Effector memory CD8-positive, alpha-beta T cell (primary cell): ENCODE data around the gene ANKRD1.
A peak's percentile ranks its signal among the peaks of the same experiment; 100 is the strongest.
"Not testable (repeated sequence)": the region's sequence is repeated elsewhere in the genome, so short reads cannot be mapped to it uniquely, and the experiment has no call there.

Experiments
- ATAC-seq: fragments of 150-1000 bp; cut with Tn5 transposase; replicated peaks from 2 replicates; pipeline ENCODE4 v1.10.0; 2021; ENCODE audit warnings: mild to moderate bottlenecking, moderate library complexity
- DNase-seq, 3 experiments: peaks; one replicate each; pipeline ENCODE4 v3.0.0; 2021
- H3K27ac Mint-ChIP-seq, 2 donors: one replicate each; pipeline ENCODE4 v1.8.0; 2022; ENCODE audit warnings: mild to moderate bottlenecking in 2 of 2, mixed read lengths in 2 of 2, moderate library complexity in 2 of 2
- H3K27me3 Mint-ChIP-seq, 2 donors: one replicate each; pipeline ENCODE4 v1.8.0; 2022; ENCODE audit warnings: mixed read lengths in 2 of 2
- H3K36me3 Mint-ChIP-seq: one replicate; pipeline ENCODE4 v1.8.0; 2022; ENCODE audit warnings: mild to moderate bottlenecking, moderate library complexity, mixed read lengths; ENCODE audit not compliant: insufficient read depth
- H3K4me1 Mint-ChIP-seq, 2 donors: one replicate each; pipeline ENCODE4 v1.8.0; 2022; ENCODE audit warnings: low read depth in 2 of 2, mixed read lengths in 2 of 2
- H3K4me3 Mint-ChIP-seq, 2 donors: one replicate each; pipeline ENCODE4 v1.8.0; 2022; ENCODE audit warnings: mild to moderate bottlenecking in 2 of 2, mixed read lengths in 2 of 2, moderate library complexity in 2 of 2
- H3K9me3 Mint-ChIP-seq, 2 donors: one replicate each; pipeline ENCODE4 v1.8.0; 2022; ENCODE audit warnings: mixed read lengths in 2 of 2

The ANKRD1 gene

GRCh38 chr10:90884431-90884830, 36.5 kb downstream of the ANKRD1 start:
- H3K9me3 Mint-ChIP-seq = no peaks in the 10 kb centered on the region
- peaks cover 61% of the 10 kb centered on the region for H3K36me3 Mint-ChIP-seq
- peaks cover 2 to 14% of the 10 kb centered on the region in 2 donors for H3K4me1 Mint-ChIP-seq
- H3K4me3 Mint-ChIP-seq = no peak overlapping the region
- ATAC-seq = no peak
- H3K27me3 Mint-ChIP-seq = no peaks in the 10 kb centered on the region
- DNase-seq = no peak
- H3K27ac Mint-ChIP-seq = no peak overlapping the region

GRCh38 chr10:90880059-90880719, 40.7 kb downstream of the ANKRD1 start:
- H3K27me3 Mint-ChIP-seq, H3K9me3 Mint-ChIP-seq, DNase-seq, H3K27ac Mint-ChIP-seq, H3K4me3 Mint-ChIP-seq: not testable (repeated sequence)
- Mint-ChIP-seq H3K4me1 (peaks cover 0 to 13% of the 10 kb centered on the region in 2 donors), H3K36me3 (peaks cover 38% of the 10 kb centered on the region)
- peak; percentile 58 for ATAC-seq

- Mint-ChIP-seq H3K9me3 (no peaks in the 10 kb centered on the region), H3K4me3 (no peak overlapping the region), H3K4me1 (peaks cover 2 to 11% of the 10 kb centered on the region in 2 donors), H3K27me3 (no peaks in the 10 kb centered on the region), H3K27ac (no peak overlapping the region), H3K36me3 (peaks cover 37% of the 10 kb centered on the region)
- no peak for ATAC-seq
- no peak for DNase-seq
Measured at GRCh38 chr10:90879062-90879461, 41.8 kb downstream of the ANKRD1 start.

GRCh38 chr10:90872648-90873020, 48.3 kb downstream of the ANKRD1 start:
- DNase-seq (no peak), ATAC-seq (no peak)
- peaks cover 10% of the 10 kb centered on the region for H3K36me3 Mint-ChIP-seq
- peak overlapping the region; percentile 82 to 95 for H3K27ac Mint-ChIP-seq
- peaks cover 17 to 37% of the 10 kb centered on the region in 2 donors for H3K4me1 Mint-ChIP-seq
- H3K9me3 Mint-ChIP-seq = no peaks in the 10 kb centered on the region
- peak overlapping the region; percentile 90 to 97 for H3K4me3 Mint-ChIP-seq
- peaks cover 27 to 31% of the 10 kb centered on the region in 2 donors for H3K27me3 Mint-ChIP-seq

- Mint-ChIP-seq H3K9me3 (no peaks in the 10 kb centered on the region), H3K36me3 (peaks cover 6% of the 10 kb centered on the region), H3K4me1 (peaks cover 17 to 37% of the 10 kb centered on the region in 2 donors), H3K27me3 (peaks cover 33 to 37% of the 10 kb centered on the region in 2 donors), H3K27ac (peak within 1 kb of the TSS; percentile 82 to 95), H3K4me3 (peak within 1 kb of the TSS; percentile 90 to 97)
- DNase-seq (peak; percentile 70 to 75 (median 72)), ATAC-seq (peak; percentile 99)
Measured at GRCh38 chr10:90871766-90872647, 48.9 kb downstream of the ANKRD1 start, which contains the start of gene RPP30. Gene RPP30, plus strand, starts transcription at chr10:90871974. Its CDS starts 13 bp downstream, at chr10:90871987.

- Mint-ChIP-seq H3K36me3 (peaks cover 6% of the 10 kb centered on the region), H3K27ac (peak overlapping the region; percentile 82 to 95), H3K27me3 (peaks cover 33 to 37% of the 10 kb centered on the region in 2 donors), H3K9me3 (no peaks in the 10 kb centered on the region), H3K4me3 (peak overlapping the region; percentile 90 to 97), H3K4me1 (peaks cover 17 to 35% of the 10 kb centered on the region in 2 donors)
- DNase-seq (peak in 1 of 3 experiments; percentile 20), ATAC-seq (peak; percentile 51)
Measured at GRCh38 chr10:90871279-90871765, 49.6 kb downstream of the ANKRD1 start.

- Mint-ChIP-seq H3K4me1 (peaks cover 2 to 7% of the 10 kb centered on the region in 2 donors), H3K9me3 (no peaks in the 10 kb centered on the region), H3K4me3 (no peak overlapping the region), H3K27me3 (peaks cover 55 to 58% of the 10 kb centered on the region in 2 donors), H3K36me3 (no peaks in the 10 kb centered on the region), H3K27ac (no peak overlapping the region)
- no peak for ATAC-seq
- no peak for DNase-seq
Measured at GRCh38 chr10:90866050-90866598, 54.8 kb downstream of the ANKRD1 start.

- no peaks in the 10 kb centered on the region for H3K9me3 Mint-ChIP-seq
- H3K4me3 Mint-ChIP-seq = no peak overlapping the region
- peaks cover 58 to 61% of the 10 kb centered on the region in 2 donors for H3K27me3 Mint-ChIP-seq
- H3K4me1 Mint-ChIP-seq = peaks cover 1% of the 10 kb centered on the region in 2 donors
- ATAC-seq = no peak
- no peak overlapping the region for H3K27ac Mint-ChIP-seq
- no peak for DNase-seq
- H3K36me3 Mint-ChIP-seq = no peaks in the 10 kb centered on the region
Measured at GRCh38 chr10:90865401-90865800, 55.5 kb downstream of the ANKRD1 start.

- Mint-ChIP-seq H3K9me3 (no peaks in the 10 kb centered on the region), H3K4me3 (no peak overlapping the region), H3K27ac (no peak overlapping the region), H3K36me3 (no peaks in the 10 kb centered on the region), H3K27me3 (peaks cover 38 to 43% of the 10 kb centered on the region in 2 donors), H3K4me1 (peaks cover 4% of the 10 kb centered on the region in 2 donors)
- ATAC-seq (no peak), DNase-seq (no peak)
Measured at GRCh38 chr10:90862908-90863514, 57.9 kb downstream of the ANKRD1 start.
